ENCODE data around the gene WAPL.
A peak's percentile ranks its signal among the peaks of the same experiment; 100 is the strongest.
"Not testable (repeated sequence)": the region's sequence is repeated elsewhere in the genome, so short reads cannot be mapped to it uniquely, and the experiment has no call there.

Gene WAPL

DNA sequence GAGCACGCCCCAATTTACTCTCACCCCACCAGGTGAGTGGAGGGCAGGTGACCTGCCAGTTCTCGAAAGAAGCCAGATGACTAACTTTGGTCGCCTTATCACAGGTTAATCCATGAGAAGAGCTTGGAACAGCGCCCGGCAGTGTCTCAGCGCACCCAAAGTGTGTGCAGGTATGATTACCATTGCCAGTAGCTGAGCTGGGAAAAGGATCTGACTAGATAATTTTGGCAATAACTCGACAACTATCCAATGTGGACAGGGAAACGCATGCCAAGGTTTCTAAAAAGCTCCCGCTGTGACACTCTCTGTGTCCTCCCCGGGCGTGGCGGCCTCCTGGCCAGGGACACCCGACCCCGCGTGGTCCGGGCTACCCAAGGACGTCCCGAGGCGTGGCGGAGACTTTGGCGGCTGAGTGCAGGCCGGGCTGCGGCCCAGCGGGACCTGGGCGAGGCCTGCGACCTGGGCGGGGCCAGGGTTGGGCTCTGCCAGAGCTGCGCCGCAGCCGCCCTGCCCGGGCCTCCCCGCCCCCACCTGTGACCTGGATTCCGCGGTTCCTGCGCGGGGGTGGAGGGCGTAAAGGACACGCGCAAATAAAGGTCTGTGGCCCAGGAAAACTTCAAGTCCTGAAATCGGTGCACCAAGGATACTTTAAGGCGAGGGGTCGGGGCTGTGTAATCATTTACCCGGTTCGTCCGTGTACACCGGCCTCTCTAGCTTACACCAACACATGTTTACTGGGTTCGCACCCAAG, 13.7 kb upstream of the WAPL start:
- peak overlapping the region; percentile 56 for H3K4me3 ChIP-seq (ENCODE audit: low read depth, low read length)

DNA sequence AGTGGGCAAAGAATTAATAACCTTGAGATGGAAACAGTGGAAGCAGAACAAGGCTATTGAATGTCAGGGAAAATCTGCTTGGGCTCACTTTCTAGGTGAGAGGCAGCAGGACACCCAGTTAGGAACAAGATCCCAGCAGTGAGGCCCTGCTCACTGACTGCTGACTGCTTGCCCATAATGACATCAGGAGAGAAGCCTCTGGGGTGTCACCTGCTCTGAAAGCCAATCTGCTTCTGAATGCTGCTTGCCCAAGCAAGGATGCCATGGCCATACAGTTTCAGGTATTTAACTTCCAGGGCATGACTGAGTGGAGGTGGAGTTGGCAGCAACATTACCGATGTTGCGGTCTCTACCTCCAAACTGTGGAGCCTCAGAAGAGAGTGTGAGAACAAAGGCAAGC, 11.7 kb upstream of the WAPL start:
- no peak overlapping the region for H3K4me3 ChIP-seq (ENCODE audit: low read depth, low read length)
- TF ChIP-seq, protein P1, sequence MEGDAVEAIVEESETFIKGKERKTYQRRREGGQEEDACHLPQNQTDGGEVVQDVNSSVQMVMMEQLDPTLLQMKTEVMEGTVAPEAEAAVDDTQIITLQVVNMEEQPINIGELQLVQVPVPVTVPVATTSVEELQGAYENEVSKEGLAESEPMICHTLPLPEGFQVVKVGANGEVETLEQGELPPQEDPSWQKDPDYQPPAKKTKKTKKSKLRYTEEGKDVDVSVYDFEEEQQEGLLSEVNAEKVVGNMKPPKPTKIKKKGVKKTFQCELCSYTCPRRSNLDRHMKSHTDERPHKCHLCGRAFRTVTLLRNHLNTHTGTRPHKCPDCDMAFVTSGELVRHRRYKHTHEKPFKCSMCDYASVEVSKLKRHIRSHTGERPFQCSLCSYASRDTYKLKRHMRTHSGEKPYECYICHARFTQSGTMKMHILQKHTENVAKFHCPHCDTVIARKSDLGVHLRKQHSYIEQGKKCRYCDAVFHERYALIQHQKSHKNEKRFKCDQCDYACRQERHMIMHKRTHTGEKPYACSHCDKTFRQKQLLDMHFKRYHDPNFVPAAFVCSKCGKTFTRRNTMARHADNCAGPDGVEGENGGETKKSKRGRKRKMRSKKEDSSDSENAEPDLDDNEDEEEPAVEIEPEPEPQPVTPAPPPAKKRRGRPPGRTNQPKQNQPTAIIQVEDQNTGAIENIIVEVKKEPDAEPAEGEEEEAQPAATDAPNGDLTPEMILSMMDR (IDR thresholded peaks at IDR 0.05; ENCODE audit: low read depth, low read length, missing control alignments): no peak
- no peak for DNase-seq (ENCODE audit: low read depth)

More for the DNA sequence above, 13.7 kb upstream of the WAPL start:
- TF ChIP-seq, protein P1 (IDR thresholded peaks at IDR 0.05; ENCODE audit: low read depth, low read length, missing control alignments): no peak
- DNase-seq (ENCODE audit: low read depth): no peak

GRCh38 chr10:86528736-86529135, 7.1 kb upstream of the WAPL start:
- not testable (repeated sequence) for DNase-seq (ENCODE audit: low read depth); H3K4me3 ChIP-seq (ENCODE audit: low read depth, low read length)

GRCh38 chr10:86526606-86527005, 5.0 kb upstream of the WAPL start:
- no peak overlapping the region for H3K4me3 ChIP-seq (ENCODE audit: low read depth, low read length)
- DNase-seq (ENCODE audit: low read depth): no peak
- TF ChIP-seq, protein P1 (IDR thresholded peaks at IDR 0.05; ENCODE audit: low read depth, low read length, missing control alignments): no peak

DNA sequence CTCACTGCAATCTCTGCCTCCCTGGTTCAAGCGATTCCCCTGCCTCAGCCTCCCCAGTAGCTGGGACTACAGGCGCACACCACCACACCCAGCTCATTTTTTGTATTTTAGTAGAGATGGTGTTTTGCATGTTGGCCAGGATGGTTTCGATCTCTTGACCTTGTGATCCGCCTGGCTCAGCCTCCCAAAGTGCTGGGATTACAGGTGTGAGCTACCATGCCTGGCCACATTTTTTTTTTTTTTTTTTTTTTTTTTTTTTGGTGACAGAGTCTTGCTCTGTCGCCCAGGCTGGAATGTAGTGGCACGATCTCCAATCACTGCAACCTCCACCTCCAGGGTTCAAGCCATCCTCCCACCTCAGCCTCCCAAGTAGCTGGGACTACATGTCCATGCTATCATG, 4.1 kb upstream of the WAPL start:
- not testable (repeated sequence) for H3K4me3 ChIP-seq (ENCODE audit: low read depth, low read length); DNase-seq (ENCODE audit: low read depth)

DNA sequence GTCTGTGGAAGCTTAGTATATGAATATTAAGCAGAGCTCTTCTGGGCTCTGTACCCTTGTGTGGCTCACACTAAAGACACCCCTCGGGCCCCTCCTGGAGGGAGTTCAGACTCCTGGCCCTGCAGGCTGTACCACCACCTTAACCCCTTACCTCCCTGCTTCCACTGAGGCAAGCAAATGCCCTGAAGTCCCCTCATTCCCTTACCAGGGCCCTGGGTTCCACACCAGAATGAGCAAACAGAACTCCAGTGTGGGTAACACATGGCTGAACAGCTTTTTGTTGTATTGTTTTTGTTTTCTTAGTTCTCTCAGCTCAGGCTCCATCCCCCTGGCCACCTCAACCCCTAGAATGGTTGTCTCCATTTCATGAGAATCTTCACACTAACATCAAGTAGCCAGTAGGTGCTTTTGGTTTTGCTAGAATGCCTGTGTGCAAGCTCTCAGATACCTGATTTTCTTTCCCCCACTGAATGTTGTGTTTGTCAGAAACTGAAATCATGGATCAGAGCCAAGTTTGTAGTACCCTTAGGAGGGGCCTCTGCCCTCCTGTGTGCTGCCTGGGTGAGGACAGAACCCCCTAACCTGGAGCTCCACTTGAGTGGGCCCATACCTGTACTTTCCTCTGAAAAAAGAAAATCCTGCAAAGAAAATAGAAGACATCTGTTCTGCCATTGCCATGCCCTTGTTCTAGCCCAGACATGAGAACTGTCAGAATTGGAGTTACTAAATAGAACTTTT, 2.8 kb upstream of the WAPL start:
- H3K4me3 ChIP-seq (ENCODE audit: low read depth, low read length): no peak overlapping the region
- TF ChIP-seq, protein P1 (IDR thresholded peaks at IDR 0.05; ENCODE audit: low read depth, low read length, missing control alignments): no peak
- no peak for DNase-seq (ENCODE audit: low read depth)

GRCh38 chr10:86523348-86523747, 1.8 kb upstream of the WAPL start:
- no peak overlapping the region for H3K4me3 ChIP-seq (ENCODE audit: low read depth, low read length)
- DNase-seq (ENCODE audit: low read depth): no peak
- TF ChIP-seq, protein P1 (IDR thresholded peaks at IDR 0.05; ENCODE audit: low read depth, low read length, missing control alignments): peak; percentile 19

GRCh38 chr10:86522510-86522855, 891 bp upstream of the WAPL start:
- TF ChIP-seq, protein P1 (IDR thresholded peaks at IDR 0.05; ENCODE audit: low read depth, low read length, missing control alignments): no peak
- DNase-seq (ENCODE audit: low read depth): no peak
- peak overlapping the region; percentile 96 for H3K4me3 ChIP-seq (ENCODE audit: low read depth, low read length)
